ENCODE data around the gene TMEM120A. TPM values are rescaled to one million over a fixed set of nuclear protein-coding genes. Genes with fewer than 3 reads are reported as not detected.

The TMEM120A gene
- total and polyA plus RNA-seq, 2 experiments from 2014 or later = 12.7 to 22.3 TPM

- Histone ChIP-seq H3K36me3 (ENCODE audit: insufficient read depth) (peaks cover 5% of the 10 kb centered on the region; the same call in 1 of the 2 replicates), H3K27ac (ENCODE audit: low read depth) (no peak overlapping the region), H3K27me3 (ENCODE audit: insufficient read depth) (no peaks in the 10 kb centered on the region), H3K4me1 (ENCODE audit: insufficient read depth) (no peaks in the 10 kb centered on the region; the same call in 1 of the 2 replicates), H3K9me2 (ENCODE audit: insufficient read depth) (no peaks in the 10 kb centered on the region), H2AFZ (no peak overlapping the region), H3F3A (replicated peaks; ENCODE audit: low read depth) (no peaks in the 10 kb centered on the region), H3K4me2 (no peak overlapping the region), H4K20me1 (replicated peaks; ENCODE audit: insufficient read depth) (peaks cover 6% of the 10 kb centered on the region), H3K4me3 (no peak overlapping the region), H3K79me2 (replicated peaks; ENCODE audit: insufficient read depth) (peaks cover 2% of the 10 kb centered on the region; the same call in 1 of the 2 replicates)
- no peak overlapping the region for H3K4me3 Mint-ChIP-seq
- peaks cover 28% of the 10 kb centered on the region for H3K36me3 Mint-ChIP-seq (ENCODE audit: low read depth)
- DNase-seq (ENCODE audit: low spot score) (no peak), ATAC-seq (no peak)
- peak overlapping the region; percentile 61; the same call in 1 of the 2 replicates for H3K27ac Mint-ChIP-seq
- TF ChIP-seq ZNF331 (CRISPR knock-in tag; IDR thresholded peaks at IDR 0.05; ENCODE audit: low read depth) (no peak), STAT1 (IDR thresholded peaks at IDR 0.05; ENCODE audit: unreplicated experiment) (no peak), ETS1 (IDR thresholded peaks at IDR 0.05) (no peak), CTCF (conservative IDR thresholded peaks at IDR 0.05; ENCODE audit: low read depth in 2 of 2) (no peak), ZNF114 (CRISPR knock-in tag; IDR thresholded peaks at IDR 0.05) (no peak), JUNB (IDR thresholded peaks at IDR 0.05; ENCODE audit: unreplicated experiment) (no peak), CREB1 (CRISPR knock-in tag; IDR thresholded peaks at IDR 0.05; ENCODE audit: low read depth) (no peak), POLR2AphosphoS5 (IDR thresholded peaks at IDR 0.05; ENCODE audit: low read depth) (no peak), REST (IDR thresholded peaks at IDR 0.05; ENCODE audit: unreplicated experiment) (no peak)
- peaks cover 5% of the 10 kb centered on the region for H3K27me3 Mint-ChIP-seq (ENCODE audit: insufficient read depth, low read depth, poor library complexity)
- H3K9me3 Mint-ChIP-seq = no peaks in the 10 kb centered on the region
- peaks cover 12% of the 10 kb centered on the region for H3K4me1 Mint-ChIP-seq
Measured at GRCh38 chr7:75963381-75963995, 30.9 kb downstream of the TMEM120A start.

Measured in GM23338 (cell line).